Stimulated activated CD4-positive, alpha-beta T cell treated with anti-CD3 and anti-CD28 coated beads, Interleukin-2, amount 100 ng/mL, for 24 hours (primary cell): ENCODE data around the gene CBLB.

Source experiments
- DNase-seq, 2 donors: peaks; one replicate each; pipeline ENCODE4 v3.0.0-alpha.2; 2020

Gene CBLB

DNA sequence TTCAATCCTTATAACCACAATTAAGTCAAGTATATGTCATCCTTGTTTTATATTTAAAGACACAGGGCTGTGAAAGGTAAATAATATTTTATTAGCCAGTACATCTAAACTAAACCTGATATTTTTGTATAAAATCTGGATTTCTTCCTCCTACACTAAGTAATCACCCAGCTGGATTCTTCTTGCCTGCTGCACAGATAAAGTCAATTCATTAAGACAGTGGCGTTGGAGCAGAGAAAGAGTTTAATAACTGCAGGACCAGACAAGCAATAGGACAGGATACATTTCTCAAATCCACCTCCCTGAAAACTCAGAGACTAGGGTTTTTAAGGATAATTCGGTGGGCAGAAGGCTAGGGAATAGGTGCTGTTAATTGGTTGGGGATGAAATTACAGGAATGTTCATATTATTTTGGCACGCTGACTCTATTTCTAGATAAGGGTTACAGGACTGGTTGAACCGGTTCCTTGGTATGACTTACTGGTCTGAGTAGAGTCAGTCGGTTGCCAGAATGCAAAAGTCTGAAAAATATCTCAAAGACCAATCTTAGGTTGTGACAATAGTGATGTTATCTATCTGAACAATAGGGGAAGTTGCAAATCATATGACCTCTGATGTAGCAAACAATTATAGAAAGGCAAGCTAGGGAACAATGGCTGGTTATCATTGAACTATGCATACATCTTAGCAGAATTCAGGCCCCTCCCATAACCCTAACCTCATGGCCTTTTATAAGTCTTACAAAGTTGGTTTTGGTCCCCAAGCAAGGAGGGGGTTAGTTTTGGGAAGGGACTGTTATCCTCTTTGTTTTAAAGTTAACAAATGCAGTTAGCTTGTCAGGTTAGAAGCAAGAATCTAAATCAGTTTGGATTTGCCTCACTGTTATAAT lies 257.3 kb downstream of the CBLB start:
- DNase-seq: no peak

- DNase-seq: no peak
Observed at GRCh38 chr3:105610473-105610872, 258.3 kb downstream of the CBLB start.

- DNase-seq: no peak
Observed at GRCh38 chr3:105608623-105609022, 260.2 kb downstream of the CBLB start.

- no peak for DNase-seq
Observed at GRCh38 chr3:105606016-105606415, 262.8 kb downstream of the CBLB start.
